GF-D8 (cell line): Measurements from ENCODE around the gene LRG1.
A peak's percentile ranks its signal among the peaks of the same experiment; 100 is the strongest.

Experiments
- DNase-seq: peaks from one replicate; lab custom pipeline; 2025; lab: John Stamatoyannopoulos, UW

Gene LRG1, protein sequence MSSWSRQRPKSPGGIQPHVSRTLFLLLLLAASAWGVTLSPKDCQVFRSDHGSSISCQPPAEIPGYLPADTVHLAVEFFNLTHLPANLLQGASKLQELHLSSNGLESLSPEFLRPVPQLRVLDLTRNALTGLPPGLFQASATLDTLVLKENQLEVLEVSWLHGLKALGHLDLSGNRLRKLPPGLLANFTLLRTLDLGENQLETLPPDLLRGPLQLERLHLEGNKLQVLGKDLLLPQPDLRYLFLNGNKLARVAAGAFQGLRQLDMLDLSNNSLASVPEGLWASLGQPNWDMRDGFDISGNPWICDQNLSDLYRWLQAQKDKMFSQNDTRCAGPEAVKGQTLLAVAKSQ

DNA sequence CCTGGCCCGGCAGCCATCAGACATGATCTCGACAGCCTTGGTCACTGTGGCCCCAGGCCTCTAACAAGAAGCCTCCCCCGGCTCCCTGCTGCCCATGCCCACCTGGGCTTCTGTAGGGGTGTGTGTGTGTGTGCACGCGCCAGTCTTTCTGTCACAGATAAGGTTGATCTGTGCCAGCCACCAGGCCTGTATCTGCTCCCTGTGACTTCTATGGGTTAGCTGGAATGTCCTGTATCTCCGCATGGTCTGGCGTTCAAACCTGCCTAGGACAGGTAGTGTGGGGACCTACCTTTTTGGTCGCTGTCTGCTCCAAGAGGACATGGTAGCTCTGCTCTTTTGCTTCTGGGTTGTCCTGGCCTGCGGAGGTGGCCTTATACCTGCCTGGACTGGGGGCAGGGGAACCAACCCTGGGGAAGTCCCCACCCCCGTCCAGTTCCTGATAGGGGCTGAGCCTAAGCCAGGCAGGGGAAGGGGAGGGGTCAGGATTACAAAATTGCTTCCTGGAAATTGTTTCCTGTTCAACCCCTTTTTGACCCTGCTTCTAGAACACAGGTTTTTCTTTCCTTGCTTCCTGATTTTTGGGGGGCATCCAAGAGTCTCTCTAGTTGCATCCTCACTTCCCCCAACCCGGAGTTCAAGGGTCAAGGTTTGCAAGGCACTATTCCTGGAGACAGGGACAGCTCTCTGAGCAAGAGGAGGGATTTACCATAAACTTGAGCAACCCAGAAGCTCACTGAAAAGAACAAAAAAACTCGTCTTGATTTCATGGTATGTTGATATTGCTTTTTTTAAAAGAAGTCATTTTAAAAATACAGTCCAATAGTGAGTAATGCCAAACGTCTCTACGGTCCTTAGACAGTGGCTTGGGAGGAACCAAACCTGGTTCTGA lies at the start of gene LRG1:
LRG1 (minus strand) TSS at position 344 of the 889 bp plus-strand sequence; CDS start at position 321, 23 bp downstream.
- DNase-seq = peak; percentile 97

DNA sequence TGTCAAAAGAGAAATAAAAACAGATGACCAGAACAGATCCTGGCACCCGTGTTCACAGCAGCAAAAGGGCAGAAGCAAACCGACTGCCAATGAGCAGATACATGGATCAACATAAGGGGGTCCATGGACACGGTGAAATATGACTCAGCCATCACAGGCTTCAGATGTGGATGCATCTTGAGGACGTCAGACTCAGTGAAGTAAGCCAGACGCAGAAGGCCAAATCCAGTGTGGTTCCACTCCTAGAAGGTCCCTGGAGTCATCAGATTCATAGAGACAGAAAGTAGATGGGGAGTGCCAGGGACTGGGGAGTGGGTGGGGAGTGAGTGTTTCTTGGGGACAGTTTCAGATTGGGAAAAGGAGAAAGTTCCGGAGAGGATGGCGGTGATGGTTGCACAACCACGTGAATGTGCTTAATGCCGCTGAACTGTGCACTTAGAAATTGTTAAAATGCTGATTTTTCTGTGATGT lies 48.5 kb upstream of the LRG1 start:
- DNase-seq = no peak

DNA sequence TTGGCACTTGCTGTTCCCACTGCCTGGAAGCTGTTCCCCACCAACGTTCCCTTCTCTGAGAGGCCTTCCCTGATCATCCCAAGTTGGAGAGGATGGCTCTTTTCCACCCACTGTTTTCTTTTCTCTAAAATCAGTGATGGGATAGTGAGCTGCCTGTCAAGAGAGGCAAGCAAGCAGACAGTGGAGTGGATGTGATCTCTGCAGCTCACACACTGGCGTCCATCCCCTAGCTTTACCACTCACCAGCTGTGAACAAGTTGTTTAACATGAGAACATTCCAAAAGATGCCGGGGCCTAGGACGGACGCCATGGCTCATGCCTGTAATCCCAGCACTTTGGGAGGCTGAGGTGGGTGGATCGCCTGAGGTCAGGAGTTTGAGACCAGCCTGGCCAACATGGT lies 47.7 kb upstream of the LRG1 start:
- DNase-seq = no peak

DNA sequence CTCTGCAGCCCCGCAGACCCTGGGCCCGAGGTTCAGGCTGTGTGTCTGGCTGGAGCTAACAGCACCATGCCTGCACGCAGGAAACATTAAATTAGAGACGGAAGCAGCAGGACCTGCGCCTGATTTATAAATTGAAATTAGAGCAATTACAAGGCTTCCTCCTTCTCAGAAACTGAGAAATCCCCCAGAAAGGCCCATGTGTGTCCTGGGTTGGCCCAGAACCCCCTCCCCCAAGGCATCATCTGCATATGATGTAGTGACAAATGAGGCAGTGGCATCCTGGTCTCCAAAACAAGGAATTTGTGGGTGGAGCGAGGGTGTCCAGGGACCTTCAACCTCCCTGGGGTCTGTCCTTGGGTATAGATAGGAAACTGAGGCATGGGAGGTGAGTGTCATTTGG lies 46.9 kb upstream of the LRG1 start:
- DNase-seq = no peak

DNA sequence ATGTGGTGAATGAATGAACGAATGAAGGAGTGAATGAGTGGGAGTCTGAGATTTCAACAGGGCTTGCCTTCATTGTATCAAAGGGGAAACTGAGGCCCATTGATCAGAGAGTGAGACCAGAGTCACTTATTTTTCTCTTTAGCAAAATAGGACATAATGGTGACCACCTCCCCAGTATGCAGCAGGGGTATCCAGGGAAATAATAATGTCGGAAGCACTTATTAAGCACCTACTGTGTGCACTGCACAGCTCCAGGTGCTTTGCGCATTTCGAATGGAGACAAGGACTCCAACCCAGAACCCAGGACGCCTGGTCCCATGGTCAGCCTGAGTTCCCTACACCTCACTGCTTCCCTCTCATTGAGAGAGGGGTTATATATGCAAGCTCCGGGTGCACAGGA lies 46.4 kb upstream of the LRG1 start:
- DNase-seq = no peak

DNA sequence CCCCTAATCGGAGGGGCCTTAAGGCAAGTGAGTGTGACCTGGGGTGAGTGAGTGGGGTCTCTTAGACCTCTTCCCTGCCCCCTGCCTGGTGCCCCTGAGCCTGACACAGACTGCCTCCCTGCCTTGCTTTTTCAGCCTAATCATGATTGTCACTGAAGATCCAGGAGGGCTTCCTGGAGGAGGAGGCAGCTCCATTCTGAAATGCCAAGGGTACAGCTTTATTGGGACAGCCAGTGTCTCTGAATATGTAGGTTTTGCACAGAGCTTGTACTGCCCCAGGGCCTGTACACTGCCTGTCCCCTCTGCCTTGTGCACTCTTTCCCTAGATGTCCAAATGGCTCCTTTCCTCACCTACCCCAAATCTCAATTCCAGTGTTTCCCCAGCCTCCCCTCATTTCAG lies 45.7 kb upstream of the LRG1 start:
- no peak for DNase-seq

DNA sequence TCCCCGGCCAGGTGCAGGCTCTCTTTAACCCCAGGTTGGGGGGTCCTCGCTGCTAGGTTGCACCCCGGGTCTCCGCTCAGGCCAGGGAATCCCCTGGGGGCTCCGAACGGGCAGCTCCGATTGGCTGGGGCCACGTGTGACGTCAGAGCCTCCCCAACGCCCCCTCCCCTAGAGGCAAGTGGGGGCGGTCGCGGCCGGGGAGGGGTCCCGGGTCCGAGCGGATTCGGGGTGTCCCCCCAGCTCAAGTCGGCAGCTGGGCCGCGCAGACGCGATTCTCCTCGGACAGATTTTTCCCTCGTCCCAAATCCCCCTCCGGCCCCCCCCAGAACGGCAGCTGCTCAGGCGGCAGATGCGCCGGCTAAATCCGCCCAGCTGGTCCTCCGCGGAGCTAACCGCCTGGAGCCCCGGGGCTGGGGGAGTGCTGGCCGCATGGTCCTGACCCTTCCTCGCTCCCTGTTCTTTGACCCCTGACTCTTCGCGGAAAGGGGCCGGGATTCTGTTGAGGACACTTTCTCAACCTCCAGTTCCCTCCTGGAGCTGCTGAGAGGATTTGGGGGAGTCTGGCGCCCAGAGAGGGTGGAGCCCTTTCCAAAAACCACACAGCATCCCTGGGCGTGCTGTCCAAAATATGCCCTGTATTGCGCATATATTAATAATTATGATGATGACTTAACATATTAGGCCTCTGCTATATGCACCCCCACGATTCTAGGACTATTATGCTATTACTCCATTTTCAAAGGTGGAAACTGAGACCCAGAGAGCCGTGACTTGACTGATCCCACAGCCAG lies 45.0 kb upstream of the LRG1 start:
- no peak for DNase-seq

DNA sequence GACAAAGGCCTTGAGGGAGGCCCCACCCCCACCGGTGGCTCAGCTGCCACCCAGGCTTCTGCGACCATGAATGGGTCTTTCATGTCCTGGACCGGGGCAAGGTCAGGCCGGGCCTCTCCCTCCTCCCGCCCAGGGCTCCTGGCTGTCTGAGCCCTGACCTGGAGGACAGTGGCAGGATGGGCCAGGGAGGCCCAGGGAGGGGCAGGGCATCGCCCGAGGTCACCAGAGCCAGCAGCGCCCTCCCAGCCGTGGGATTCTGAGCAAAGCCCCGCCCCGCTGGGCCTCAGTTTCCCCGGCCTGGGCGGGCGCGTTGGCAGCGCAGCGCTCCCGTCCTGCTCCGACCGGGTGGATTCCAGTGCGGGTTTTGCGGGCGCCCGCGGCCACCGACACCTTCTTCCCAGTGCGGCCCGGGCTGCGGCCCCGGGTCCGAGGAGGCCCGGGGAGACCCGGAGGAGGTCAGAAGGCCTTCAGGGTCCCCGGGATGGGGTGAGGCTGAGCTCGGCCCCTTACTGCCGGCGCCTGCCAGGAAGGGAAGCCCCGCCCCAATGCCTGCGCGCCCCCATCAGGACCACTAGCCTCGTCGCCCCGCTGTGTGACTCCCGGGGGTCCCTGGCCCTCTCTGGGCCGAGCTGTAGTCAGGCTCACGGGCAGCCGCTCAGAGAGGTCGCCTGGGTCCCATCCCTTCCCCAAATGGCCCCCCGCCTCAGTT lies 44.3 kb upstream of the LRG1 start:
- no peak for DNase-seq

DNA sequence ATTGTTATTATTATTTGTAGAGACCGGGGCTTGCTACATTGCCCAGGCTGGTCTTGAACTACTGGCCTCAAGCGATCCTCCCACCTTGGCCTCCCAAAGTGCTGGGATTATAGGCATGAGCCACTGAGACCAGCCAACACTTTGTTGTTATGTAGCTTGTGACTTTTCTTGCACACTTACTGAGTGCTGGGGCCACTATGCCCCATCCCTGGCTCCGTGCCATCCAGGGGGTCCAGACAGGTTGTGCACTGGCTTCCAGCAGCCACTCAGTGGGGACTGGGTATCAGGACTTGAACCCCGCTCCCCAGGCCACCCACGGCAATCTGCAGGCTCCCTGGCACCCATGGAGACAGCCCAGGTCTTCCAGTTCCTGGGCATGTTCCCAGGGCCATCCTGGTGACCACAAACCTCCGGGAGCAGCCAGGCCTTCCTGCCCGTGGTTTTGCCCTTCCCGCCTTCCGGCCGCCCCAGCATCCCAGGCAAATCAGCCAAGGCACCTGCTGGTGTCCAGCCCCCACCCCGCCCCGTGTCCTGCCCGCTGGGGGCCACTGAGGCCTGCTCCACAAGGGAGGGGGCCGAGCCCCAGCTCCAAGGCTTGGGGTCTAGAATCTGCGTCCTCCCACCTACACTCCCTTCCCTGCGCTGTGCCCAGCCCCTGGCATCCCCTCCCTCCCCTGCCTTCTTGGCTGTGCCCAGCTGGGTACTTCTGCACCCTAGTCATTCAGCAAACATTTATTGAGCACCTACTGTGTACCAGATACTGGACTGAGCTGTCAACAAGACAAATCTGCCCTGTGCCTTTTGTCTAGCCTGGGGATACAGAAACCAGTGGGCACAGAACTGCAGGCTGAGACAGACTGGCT lies 43.4 kb upstream of the LRG1 start:
- DNase-seq = no peak

DNA sequence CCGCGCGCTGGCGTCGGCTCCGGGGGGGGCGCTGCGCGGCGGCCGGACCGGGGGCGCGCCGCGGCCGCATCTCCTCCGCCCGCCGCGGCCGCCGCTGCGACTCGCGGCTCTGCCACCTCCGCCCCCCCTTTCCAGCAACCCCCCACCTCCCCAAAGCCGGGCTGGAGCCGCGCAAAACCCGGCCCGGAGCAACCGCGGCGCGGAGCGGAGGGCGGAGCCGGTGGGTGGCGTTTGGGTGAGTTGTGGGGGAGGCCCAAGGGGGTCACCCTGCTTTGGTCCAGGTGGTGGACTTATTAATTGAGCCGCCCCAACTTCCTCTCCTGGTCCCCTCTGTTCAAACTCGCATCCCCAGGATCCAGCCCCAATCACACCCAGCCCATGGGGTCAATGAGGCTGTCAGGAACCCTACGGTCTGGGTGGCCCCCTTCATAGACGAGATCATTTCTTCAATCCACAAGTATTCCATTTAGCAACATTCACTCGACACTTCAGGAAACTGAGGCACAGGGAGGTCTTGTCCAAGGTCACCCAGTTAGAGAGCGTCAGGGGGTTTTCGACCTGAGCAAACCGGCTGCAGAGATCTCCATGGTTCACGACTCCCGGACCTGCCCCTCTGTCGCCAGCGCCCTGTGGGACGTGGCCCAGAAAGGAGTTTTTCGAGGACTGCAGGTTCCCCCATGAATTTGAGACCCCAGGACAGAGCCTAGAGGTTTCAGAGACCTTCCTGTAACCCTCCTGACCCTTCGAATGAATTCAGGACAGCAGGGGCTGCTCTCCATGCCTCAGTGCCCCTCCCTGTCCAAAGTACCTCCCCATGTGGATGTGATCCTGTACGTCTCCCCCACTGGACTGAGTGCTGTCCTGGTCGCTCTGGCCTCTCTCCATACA lies 42.1 kb upstream of the LRG1 start:
- no peak for DNase-seq

DNA sequence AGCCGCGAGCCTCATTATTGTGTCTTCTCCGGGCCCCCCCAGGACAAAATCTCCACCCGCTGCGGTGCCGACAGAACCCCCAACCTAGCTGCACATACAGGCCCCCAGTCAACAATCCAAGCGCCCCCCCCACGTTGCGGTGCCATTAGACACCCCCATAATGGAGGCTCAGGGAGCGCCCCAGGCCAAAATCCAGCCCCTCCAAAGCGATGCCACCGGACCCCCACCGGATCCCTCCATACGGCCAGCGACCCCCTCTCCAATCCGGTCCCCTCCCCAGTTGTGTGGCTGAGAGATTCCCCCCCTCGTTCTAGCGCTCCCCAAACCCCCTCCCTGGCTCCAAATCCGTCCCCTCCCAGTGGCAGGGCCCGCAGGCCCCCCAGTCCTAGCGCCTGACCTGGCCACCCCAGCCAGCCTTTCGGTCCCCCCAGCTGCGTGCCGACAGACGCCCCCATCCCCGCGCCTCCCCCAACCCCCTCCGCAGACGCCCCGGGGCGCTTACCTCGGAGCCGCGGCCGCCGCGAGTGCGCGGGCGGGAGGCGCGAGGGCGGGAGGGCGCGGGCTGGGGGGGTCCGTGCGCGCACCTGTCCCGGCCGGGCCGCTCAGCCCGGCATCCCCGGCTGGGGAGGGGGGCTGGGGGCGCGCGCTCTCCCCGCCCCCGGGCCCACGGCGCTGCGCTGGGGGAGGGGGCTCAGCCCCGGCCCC lies 41.3 kb upstream of the LRG1 start:
- no peak for DNase-seq

DNA sequence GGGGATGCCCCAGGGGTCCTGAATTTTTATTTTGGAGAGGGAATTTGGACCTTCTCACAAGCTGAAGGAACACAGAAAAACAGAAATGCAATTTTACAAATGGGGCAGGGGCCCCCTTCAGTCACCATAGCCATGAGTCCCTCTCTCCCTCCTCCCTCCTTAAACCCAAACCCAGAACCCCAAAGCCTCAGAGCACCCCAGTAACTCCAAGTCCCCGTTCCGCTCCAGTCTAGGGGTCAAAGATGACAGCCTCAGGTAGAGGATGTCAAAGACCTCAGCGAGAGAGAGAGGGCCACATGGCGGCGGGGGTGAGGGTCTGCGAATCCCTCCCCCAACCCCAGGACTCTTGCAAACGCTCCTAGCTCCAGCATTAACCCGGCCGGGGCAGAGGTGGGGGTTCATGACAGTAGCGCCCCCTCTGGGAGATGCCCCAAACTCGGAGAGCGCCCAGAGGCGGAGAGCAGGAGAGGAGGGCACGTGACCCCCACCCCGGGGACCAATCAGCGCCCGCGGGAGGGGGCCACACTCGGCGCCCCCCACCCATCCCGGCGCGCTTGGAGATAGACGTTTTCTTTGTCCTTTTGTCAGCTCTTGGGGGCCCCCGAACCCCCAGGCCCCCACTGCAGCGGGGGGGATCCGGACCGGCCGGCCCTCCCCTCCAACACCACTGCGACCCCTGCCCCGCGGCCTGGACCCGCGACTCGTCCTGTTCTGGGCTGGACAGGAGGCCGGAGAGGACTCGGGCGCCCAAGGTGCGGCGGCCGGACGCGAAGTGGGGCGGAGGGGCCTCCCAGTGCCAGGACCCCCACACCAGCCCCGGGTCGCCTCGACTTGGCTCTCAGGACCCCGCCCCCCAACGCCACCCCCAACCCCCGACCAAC lies 40.4 kb upstream of the LRG1 start:
- no peak for DNase-seq

DNA sequence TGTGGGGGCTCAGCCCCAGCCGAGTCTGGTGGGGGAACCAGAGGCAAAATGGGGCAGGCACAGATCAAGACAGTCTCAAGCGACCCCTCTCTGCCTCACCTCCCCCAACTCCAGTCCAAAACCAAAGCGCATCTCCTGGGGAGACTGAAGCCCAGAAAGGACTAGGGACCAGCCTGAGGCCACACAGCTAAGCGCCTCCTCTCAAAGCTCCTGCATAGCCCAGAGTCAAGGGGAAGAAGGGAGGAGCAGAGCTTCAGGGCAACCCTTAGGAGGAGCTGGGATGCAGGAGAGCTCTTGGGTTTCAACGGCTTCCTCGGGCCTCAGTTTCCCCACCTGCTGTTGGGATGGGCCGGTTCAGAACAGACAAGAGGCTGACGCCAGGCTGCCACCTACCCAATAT lies 39.6 kb upstream of the LRG1 start:
- DNase-seq = no peak

DNA sequence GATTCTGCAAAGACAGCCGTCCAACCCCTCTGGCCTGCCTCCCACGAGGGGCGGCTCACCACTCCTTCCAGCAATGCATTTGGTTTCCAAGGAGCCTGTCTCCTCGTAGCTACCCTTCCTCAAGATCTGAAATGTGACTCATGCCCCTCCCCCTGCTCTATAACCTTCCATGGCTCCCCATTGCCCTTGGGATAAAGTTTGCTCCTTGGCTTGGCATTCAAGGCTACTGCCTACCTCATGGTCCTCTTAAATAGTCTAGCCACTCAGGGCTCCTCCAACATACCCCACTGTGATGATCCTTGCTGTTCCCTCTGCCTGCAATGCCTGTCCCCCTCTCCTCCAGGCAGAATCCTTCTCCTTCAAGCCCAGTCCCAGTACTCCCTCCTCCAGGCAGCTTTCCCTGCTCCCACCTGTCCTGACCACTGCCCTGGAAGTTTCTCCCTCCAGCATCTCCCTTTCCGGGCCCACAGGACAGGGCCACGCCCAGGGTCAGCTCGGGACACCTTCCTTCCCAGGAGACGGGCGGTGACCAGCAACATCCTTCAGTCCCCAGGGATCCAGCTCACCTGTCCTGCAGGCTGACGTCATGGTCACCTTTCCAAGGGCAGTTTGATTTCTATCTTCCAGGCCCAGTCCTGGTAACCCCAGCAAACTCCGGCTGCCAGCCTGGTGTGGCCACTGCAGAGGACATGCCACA lies 38.9 kb upstream of the LRG1 start:
- DNase-seq = no peak

DNA sequence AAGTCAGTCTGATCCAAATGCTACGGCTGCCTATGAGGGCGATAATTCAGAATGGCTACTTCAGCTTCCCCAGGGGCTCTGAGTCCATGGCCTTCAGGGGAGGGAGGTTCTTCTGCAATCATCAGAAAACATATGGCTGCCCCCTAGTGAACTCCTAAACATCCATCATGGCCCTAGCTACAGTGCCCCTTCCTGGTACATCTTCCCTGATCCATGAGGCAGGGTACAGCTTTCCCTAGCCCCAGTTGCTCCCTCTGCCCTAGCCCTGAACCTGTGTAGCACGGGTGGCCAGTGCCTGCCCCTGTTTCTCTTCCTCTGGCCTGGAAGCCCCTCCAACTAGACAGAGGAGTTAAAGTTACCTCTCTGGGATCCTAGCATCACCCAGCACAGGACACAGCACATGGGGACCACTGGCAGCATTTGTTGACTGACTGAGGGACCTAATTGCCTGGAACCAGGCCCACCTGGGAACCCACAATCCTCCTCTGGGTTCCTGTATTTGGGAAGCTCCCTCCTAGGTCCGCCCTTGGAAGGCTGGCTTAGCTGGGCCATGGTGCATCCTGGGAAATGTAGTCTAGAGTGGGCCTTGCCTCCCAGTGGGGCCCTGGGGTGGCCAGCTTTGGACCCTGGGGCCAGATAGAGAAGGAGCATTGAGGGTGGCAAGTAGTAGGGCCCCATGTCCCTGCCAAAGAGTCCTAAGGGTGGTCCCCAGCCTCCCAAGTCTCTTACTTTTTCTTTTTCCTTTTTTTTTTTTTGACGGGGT lies 37.4 kb upstream of the LRG1 start:
- DNase-seq = no peak
